HG02884 (cell line): ENCODE data around the gene USP8.
"Not testable (repeated sequence)": the region's sequence is repeated elsewhere in the genome, so short reads cannot be mapped to it uniquely, and the experiment has no call there.

Source experiments
- ATAC-seq: cut with Tn5 transposase; IDR thresholded peaks from one replicate; pipeline ENCODE4 v1.9.1; 2021; ENCODE audit warnings: mild to moderate bottlenecking, moderate library complexity; ENCODE audit not compliant: unreplicated experiment

USP8 gene

GRCh38 chr15:50424066-50424890 is at the start of gene USP8:
Gene USP8 (plus strand): TSS chr15:50424405. CDS start chr15:50439074, 14,669 bp downstream.
- ATAC-seq = peak; percentile 95

GRCh38 chr15:50377867-50378751 is 46.1 kb upstream of the USP8 start:
- ATAC-seq = peak; percentile 99

GRCh38 chr15:50378776-50379175 is 45.4 kb upstream of the USP8 start:
- no peak for ATAC-seq

- ATAC-seq = not testable (repeated sequence)
These were observed 44.8 kb upstream of the USP8 start for GRCh38 chr15:50379413-50379812.

- no peak for ATAC-seq
These were observed 44.1 kb upstream of the USP8 start for GRCh38 chr15:50380089-50380488.

GRCh38 chr15:50381438-50381837 is 42.8 kb upstream of the USP8 start:
- ATAC-seq = no peak

- not testable (repeated sequence) for ATAC-seq
These were observed 41.8 kb upstream of the USP8 start for GRCh38 chr15:50382408-50382807.

- ATAC-seq = peak; percentile 87
These were observed 33.5 kb upstream of the USP8 start for GRCh38 chr15:50390554-50391264.

GRCh38 chr15:50391561-50391960 is 32.6 kb upstream of the USP8 start:
- ATAC-seq = not testable (repeated sequence)

GRCh38 chr15:50411870-50412269 is 12.3 kb upstream of the USP8 start:
- no peak for ATAC-seq

- ATAC-seq = no peak
These were observed 9.6 kb upstream of the USP8 start for GRCh38 chr15:50414624-50415023.

- ATAC-seq = no peak
These were observed 8.3 kb upstream of the USP8 start for GRCh38 chr15:50415752-50416404.

GRCh38 chr15:50416890-50417289 is 7.3 kb upstream of the USP8 start:
- ATAC-seq = no peak

GRCh38 chr15:50418041-50418583 is 6.1 kb upstream of the USP8 start:
- ATAC-seq = no peak

- no peak for ATAC-seq
These were observed 1.0 kb downstream of the USP8 start for GRCh38 chr15:50425219-50425618.

- not testable (repeated sequence) for ATAC-seq
These were observed 1.6 kb downstream of the USP8 start for GRCh38 chr15:50425678-50426246.

- no peak for ATAC-seq
These were observed 2.2 kb downstream of the USP8 start for GRCh38 chr15:50426428-50426827.

- no peak for ATAC-seq
These were observed 7.0 kb downstream of the USP8 start for GRCh38 chr15:50431204-50431603.

- ATAC-seq = no peak
These were observed 8.0 kb downstream of the USP8 start for GRCh38 chr15:50432230-50432629.

GRCh38 chr15:50435772-50436171 is 11.6 kb downstream of the USP8 start:
- ATAC-seq = no peak
